Panc1 (cell line): ENCODE data around the gene UBXN1.

Source experiments
- CTCF ChIP-seq: fragments of 450-650 bp; IDR thresholded peaks from 2 replicates; pipeline ENCODE4 v1.5.1; 2017; ENCODE audit warnings: mild to moderate bottlenecking
- POLR2AphosphoS5 ChIP-seq: IDR thresholded peaks from 2 replicates; pipeline ENCODE4 v1.6.1; 2012; ENCODE audit warnings: mild to moderate bottlenecking, low read depth, low read length, moderate library complexity

DNA sequence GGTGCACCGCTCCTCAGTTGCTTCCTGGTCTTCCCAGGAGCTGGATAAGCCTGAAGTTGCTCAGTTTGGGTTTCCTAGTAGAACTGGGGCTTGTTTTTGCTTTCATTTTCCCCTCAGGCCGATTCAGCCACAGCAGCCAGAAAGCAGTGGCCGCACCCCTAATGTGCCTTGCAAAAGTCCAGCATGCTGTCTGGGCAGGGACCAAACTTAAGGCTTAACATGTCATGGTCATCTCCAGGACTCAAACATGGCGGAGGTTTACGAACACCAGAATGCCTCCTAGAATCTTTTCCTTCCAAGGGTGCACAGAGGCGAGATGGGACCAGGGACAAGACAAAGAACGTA is 31.1 kb upstream of the UBXN1 start:
- TF ChIP-seq CTCF (no peak), POLR2AphosphoS5 (no peak)
